SKM-1 treated with dmso at 0.1 percent for 144 hours (cell line): ENCODE results near the gene TLR8.

Source experiments
- DNase-seq: peaks from one replicate; lab custom pipeline; 2025; ENCODE audit not compliant: unreplicated experiment; lab: John Stamatoyannopoulos, UW

The TLR8 gene

DNA sequence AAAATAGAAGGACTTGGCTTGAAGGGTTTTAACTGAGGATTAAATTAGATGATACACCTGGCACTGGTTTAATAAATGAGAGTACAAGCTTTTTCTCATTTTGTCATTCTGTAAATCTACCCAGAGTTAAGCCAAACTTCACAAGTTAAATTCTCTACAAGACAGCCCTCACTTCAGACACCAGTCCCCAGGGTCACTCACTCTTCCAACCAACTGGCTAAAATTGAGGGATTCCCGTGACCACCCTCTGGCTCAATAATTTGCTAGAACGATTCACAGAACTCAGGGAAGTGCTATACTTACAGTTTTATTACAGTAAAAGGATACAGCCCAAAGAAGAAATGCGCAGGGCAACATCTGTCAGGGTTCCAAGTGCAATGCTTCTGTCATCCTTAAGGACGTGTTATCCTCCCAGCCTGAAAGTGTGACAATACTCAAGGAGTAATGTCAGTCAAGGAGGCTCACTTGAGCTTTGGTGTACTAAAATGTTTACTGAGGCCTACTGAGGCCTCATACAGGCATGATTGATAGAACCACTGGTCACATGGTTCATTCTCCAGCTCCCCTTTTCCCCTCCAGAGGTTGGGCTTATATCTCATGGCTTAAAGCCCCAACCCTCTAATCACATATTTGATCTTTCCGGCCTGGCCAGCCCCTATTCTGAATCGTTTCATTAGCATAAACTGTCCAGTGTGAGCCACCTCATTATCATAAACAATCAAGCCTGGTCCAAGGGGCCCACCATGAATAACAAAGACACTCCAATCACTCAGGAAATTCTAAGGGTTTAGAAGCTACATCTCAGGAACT lies 58.9 kb downstream of the TLR8 start:
- no peak for DNase-seq

DNA sequence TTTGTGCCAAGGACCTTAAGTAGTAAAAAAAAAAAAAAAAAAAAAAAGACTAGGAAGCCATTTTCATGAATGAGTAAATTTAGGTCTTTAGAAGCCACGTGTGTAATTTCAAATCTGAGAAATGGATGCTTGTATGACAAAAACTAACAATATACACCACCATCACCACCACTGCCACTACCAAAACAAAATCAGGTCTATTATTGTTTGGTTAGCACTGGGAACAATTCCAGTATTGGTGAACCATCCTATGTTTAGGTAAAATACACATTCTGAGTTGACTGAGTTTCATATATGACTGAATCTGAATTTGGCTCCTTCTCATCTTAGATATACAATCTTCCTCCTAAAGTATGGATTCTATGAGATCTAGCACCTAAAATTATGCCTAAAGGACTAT lies 59.7 kb downstream of the TLR8 start:
- no peak for DNase-seq

- no peak for DNase-seq
Observed at GRCh38 chrX:12967711-12968465, 61.5 kb downstream of the TLR8 start.

- DNase-seq, result no peak
Observed at GRCh38 chrX:12970691-12971202, 64.3 kb downstream of the TLR8 start.

DNA sequence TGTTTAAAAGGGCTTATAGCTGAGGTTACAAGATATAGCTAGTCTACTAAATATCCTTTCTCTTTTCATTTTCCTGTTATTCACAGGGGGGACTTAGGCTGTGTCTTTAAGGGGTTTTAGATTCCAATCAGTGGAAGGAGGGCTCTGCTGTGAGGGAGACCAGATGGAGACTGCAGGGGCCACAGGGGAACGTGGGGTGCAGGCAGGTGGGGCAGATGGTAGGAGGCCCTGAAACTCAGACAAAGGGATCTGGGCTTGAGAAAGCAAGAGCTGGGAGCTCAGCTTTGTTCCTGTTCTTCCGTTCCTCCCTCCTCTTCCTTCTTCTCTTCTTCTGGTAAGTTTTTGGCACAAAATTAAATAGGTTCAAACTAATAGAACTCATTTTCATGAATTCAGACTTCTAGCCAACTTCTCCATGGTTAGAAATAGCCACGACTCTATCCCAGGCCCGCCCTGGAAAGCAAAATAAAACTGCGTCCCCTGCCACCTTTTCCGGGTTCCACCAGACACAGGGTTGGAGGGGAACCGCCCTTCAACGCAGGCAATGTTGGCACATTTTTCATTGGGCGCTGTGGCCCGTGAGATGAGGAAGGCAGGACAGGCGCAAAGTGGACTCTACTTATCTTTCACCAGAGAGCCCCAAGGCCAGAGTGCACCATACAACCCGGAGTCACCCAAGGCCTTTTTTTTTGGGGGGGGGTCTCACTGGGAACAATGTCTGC lies 65.0 kb downstream of the TLR8 start:
- no peak for DNase-seq

GRCh38 chrX:12972243-12972642 lies 65.8 kb downstream of the TLR8 start:
- DNase-seq, result no peak
